Neural cell (in vitro differentiated cells): ENCODE data around the gene PARVB. TPM values are rescaled to one million over a fixed set of nuclear protein-coding genes. Genes with fewer than 3 reads are reported as not detected.

Experiments used
- H2AFZ ChIP-seq: fragments of 200-600, 300-800 bp; sonication (generic), shearing (Covaris generic); 2 replicates; pipeline ENCODE4 v1.6.0; 2014; ENCODE audit warnings: low read depth, mild to moderate bottlenecking, antibody characterized with exemption, low read length, moderate library complexity
- H3F3A ChIP-seq: fragments of 200-600 bp; shearing (Covaris generic); 2 replicates; pipeline ENCODE4 v1.6.1; 2016; ENCODE audit warnings: mild to moderate bottlenecking, moderate library complexity, mixed read lengths, antibody characterized with exemption, low read length; ENCODE audit not compliant: insufficient read depth, poor library complexity, severe bottlenecking
- H3K27ac ChIP-seq: fragments of 200-600, 300-800 bp; sonication (generic), shearing (Covaris generic); 2 replicates; pipeline ENCODE4 v1.5.1; 2014; ENCODE audit warnings: mild to moderate bottlenecking, low read length, moderate library complexity
- H3K27me3 ChIP-seq: fragments of 300-800, 200-600 bp; sonication (generic), shearing (Covaris generic); 2 replicates; pipeline ENCODE4 v1.6.0; 2014; ENCODE audit warnings: mild to moderate bottlenecking, low read depth, low read length, moderate library complexity; ENCODE audit not compliant: insufficient read depth
- H3K36me3 ChIP-seq: fragments of 300-800, 200-600 bp; sonication (generic), shearing (Covaris generic); 2 replicates; pipeline ENCODE4 v1.5.1; 2014; ENCODE audit warnings: mild to moderate bottlenecking, antibody characterized with exemption, low read length, moderate library complexity; ENCODE audit not compliant: insufficient read depth
- H3K4me2 ChIP-seq: fragments of 300-800, 200-600 bp; sonication (generic), shearing (Covaris generic); 2 replicates; pipeline ENCODE4 v1.6.0; 2014; ENCODE audit warnings: mild to moderate bottlenecking, low read length
- H3K4me3 ChIP-seq: fragments of 300-800, 200-600 bp; sonication (generic), shearing (Covaris generic); 2 replicates; pipeline ENCODE4 v1.5.1; 2014; ENCODE audit warnings: mild to moderate bottlenecking, low read length, moderate library complexity
- H3K79me2 ChIP-seq: fragments of 200-600 bp; shearing (Covaris generic); replicated peaks from 2 replicates; pipeline ENCODE4 v1.6.0; 2014; ENCODE audit warnings: mild to moderate bottlenecking, low read length, moderate library complexity; ENCODE audit not compliant: insufficient read depth
- H3K9ac ChIP-seq: fragments of 300-800, 200-600 bp; sonication (generic), shearing (Covaris generic); 2 replicates; pipeline ENCODE4 v1.6.1; 2016; ENCODE audit warnings: mild to moderate bottlenecking, low read length, mixed read lengths
- H3K9me2 ChIP-seq: fragments of 200-600 bp; shearing (Covaris generic); 2 replicates; pipeline ENCODE4 v1.6.1; 2016; ENCODE audit warnings: mild to moderate bottlenecking, low read length, mixed read lengths; ENCODE audit not compliant: insufficient read depth
- H3K9me3 ChIP-seq: fragments of 200-600, 300-800 bp; sonication (generic), shearing (Covaris generic); 2 replicates; pipeline ENCODE4 v1.6.1; 2016; ENCODE audit warnings: mild to moderate bottlenecking, mixed run types, low read length, moderate library complexity, mixed read lengths
- H4K20me1 ChIP-seq: fragments of 200-600 bp; shearing (Covaris generic); 2 replicates; pipeline ENCODE4 v1.6.1; 2016; ENCODE audit warnings: mild to moderate bottlenecking, mixed run types; ENCODE audit not compliant: insufficient read depth
- CTCF ChIP-seq: fragments of 450-650 bp; IDR thresholded peaks from 2 replicates; pipeline ENCODE4 v1.5.1; 2014; ENCODE audit warnings: antibody characterized with exemption, mild to moderate bottlenecking, moderate library complexity; ENCODE audit not compliant: poor library complexity, severe bottlenecking
- EP300 ChIP-seq: fragments of 450-650 bp; conservative IDR thresholded peaks from 2 replicates; pipeline ENCODE4 v1.6.1; 2014; ENCODE audit warnings: antibody characterized with exemption, mild to moderate bottlenecking, moderate library complexity; ENCODE audit not compliant: poor library complexity, severe bottlenecking
- EZH2 ChIP-seq: fragments of 200-600, 300-800 bp; shearing (Covaris generic), sonication (generic); IDR thresholded peaks from 2 replicates; pipeline ENCODE4 v1.6.1; 2014; ENCODE audit warnings: antibody characterized with exemption, low read length, borderline replicate concordance, mild to moderate bottlenecking; ENCODE audit not compliant: insufficient read depth, poor library complexity, severe bottlenecking
- MXI1 ChIP-seq: fragments of 450-650 bp; conservative IDR thresholded peaks from 2 replicates; pipeline ENCODE4 v1.6.1; 2014; ENCODE audit warnings: antibody characterized with exemption, mild to moderate bottlenecking; ENCODE audit not compliant: poor library complexity, severe bottlenecking
- POLR2AphosphoS5 ChIP-seq: IDR thresholded peaks from 2 replicates; pipeline ENCODE4 v1.6.1; 2012
- RAD21 ChIP-seq: fragments of 450-650 bp; conservative IDR thresholded peaks from 2 replicates; pipeline ENCODE4 v1.6.1; 2014; ENCODE audit warnings: antibody characterized with exemption, mild to moderate bottlenecking, moderate library complexity
- REST ChIP-seq: IDR thresholded peaks from 2 replicates; pipeline ENCODE4 v1.6.1; 2012; ENCODE audit warnings: borderline replicate concordance
- SMC3 ChIP-seq: fragments of 450-650 bp; conservative IDR thresholded peaks from 2 replicates; pipeline ENCODE4 v1.6.1; 2014; ENCODE audit warnings: antibody characterized with exemption, mild to moderate bottlenecking, moderate library complexity; ENCODE audit not compliant: poor library complexity
- TAF1 ChIP-seq: IDR thresholded peaks from 2 replicates; pipeline ENCODE4 v1.6.1; 2012; ENCODE audit warnings: low read depth
- polyA plus RNA-seq: library from polyadenylated mRNA; depleted of rRNA; stranded (reverse); fragments of >200 nt; gene quantifications from 2 replicates; pipeline ENCODE4 v1.2.3, GENCODE V29; 2014

PARVB gene
- polyA plus RNA-seq, 1 donor from 2014 or later, result 1.2 TPM

- no peaks in the 10 kb centered on the region for H3K9me3 ChIP-seq
- H4K20me1 ChIP-seq, result no peaks in the 10 kb centered on the region
- no peaks in the 10 kb centered on the region for H3F3A ChIP-seq
- no peak overlapping the region for H3K4me2 ChIP-seq
- no peak overlapping the region for H3K9ac ChIP-seq
- peaks cover 14% of the 10 kb centered on the region for H3K27me3 ChIP-seq
- no peaks in the 10 kb centered on the region for H3K9me2 ChIP-seq
- H3K4me3 ChIP-seq, result no peak overlapping the region
- TF ChIP-seq CTCF, result no peak
- no peak for TF ChIP-seq SMC3
- TF ChIP-seq EZH2, result no peak
- TF ChIP-seq MXI1, result no peak
- TF ChIP-seq REST, result no peak
- TF ChIP-seq RAD21, result no peak
- TF ChIP-seq EP300, result no peak
- no peak for TF ChIP-seq TAF1
- no peak for TF ChIP-seq POLR2AphosphoS5
- no peaks in the 10 kb centered on the region for H3K79me2 ChIP-seq
- H3K27ac ChIP-seq, result no peak overlapping the region
- H2AFZ ChIP-seq, result no peak overlapping the region
- no peaks in the 10 kb centered on the region for H3K36me3 ChIP-seq
Measured at GRCh38 chr22:44020981-44021380, 3.1 kb upstream of the PARVB start.

- no peak for TF ChIP-seq SMC3
- no peak for TF ChIP-seq POLR2AphosphoS5
- TF ChIP-seq RAD21, result no peak
- TF ChIP-seq EZH2, result no peak
- TF ChIP-seq TAF1, result no peak
- no peak for TF ChIP-seq MXI1
- no peak for TF ChIP-seq REST
- no peak for TF ChIP-seq CTCF
- TF ChIP-seq EP300, result no peak
- no peak overlapping the region for H3K9ac ChIP-seq
- H3K9me3 ChIP-seq, result no peaks in the 10 kb centered on the region
- H3K27ac ChIP-seq, result no peak overlapping the region
- H4K20me1 ChIP-seq, result no peaks in the 10 kb centered on the region
- no peak overlapping the region for H3K4me3 ChIP-seq
- no peak overlapping the region for H3K4me2 ChIP-seq
- H3F3A ChIP-seq, result no peaks in the 10 kb centered on the region
- no peaks in the 10 kb centered on the region for H3K36me3 ChIP-seq
- H3K9me2 ChIP-seq, result no peaks in the 10 kb centered on the region
- H3K79me2 ChIP-seq, result no peaks in the 10 kb centered on the region
- H3K27me3 ChIP-seq, result peaks cover 14% of the 10 kb centered on the region
- no peak overlapping the region for H2AFZ ChIP-seq
Measured at GRCh38 chr22:44023404-44024287, 456 bp upstream of the PARVB start.
